ENCODE measurements around the gene ELMOD3.

- no peak for TF ChIP-seq CTCF (IDR thresholded peaks at IDR 0.05)
- TF ChIP-seq EP300 (IDR thresholded peaks at IDR 0.05): no peak
These were observed 29.3 kb downstream of the ELMOD3 start for GRCh38 chr2:85383850-85384249.

Data from suprapubic skin (tissue), 3 donors.